Spleen (tissue), 11 donors: ENCODE measurements around the gene ABCA2. TPM values are rescaled to one million over a fixed set of nuclear protein-coding genes. Genes with fewer than 3 reads are reported as not detected.

Experiments used
- DNase-seq: peaks from one replicate; pipeline ENCODE4 v3.0.0-alpha.2; 2020
- H3K27ac ChIP-seq, 8 donors: fragments of 200-600 bp; sonication (generic) in 7 of 8; 1 replicate in 4 of 8; 2 replicates in 4 of 8; pipeline versions ENCODE4 v1.5.0 to v1.8.0; 2016 to 2021; ENCODE audit warnings: inconsistent platforms in 4 of 8, mild to moderate bottlenecking in 4 of 8, moderate library complexity in 1 of 8
- H3K27me3 ChIP-seq, 7 donors: fragments of 200-600 bp; sonication (generic) in 6 of 7; replicated peaks in 1 of 7; 1 replicate in 4 of 7; 2 replicates in 3 of 7; pipeline versions ENCODE4 v1.5.0 to v1.8.0; 2016 to 2021; ENCODE audit warnings: inconsistent platforms in 3 of 7, mild to moderate bottlenecking in 1 of 7
- H3K36me3 ChIP-seq, 6 donors: fragments of 200-600 bp; sonication (generic) in 5 of 6; 1 replicate in 4 of 6; 2 replicates in 2 of 6; pipeline versions ENCODE4 v1.5.0 to v1.8.0; 2016 to 2021; ENCODE audit warnings: inconsistent platforms in 2 of 6
- H3K4me1 ChIP-seq, 6 donors: fragments of 200-600 bp; sonication (generic) in 5 of 6; 1 replicate in 3 of 6; 2 replicates in 3 of 6; pipeline versions ENCODE4 v1.5.0 to v1.8.0; 2016 to 2021; ENCODE audit warnings: inconsistent platforms in 3 of 6
- H3K4me3 ChIP-seq, 8 donors: fragments of 200-600 bp; sonication (generic) in 7 of 8; 1 replicate in 4 of 8; 2 replicates in 4 of 8; pipeline versions ENCODE4 v1.5.0 to v1.8.0; 2016 to 2021; ENCODE audit warnings: inconsistent platforms in 4 of 8, mild to moderate bottlenecking in 4 of 8, moderate library complexity in 2 of 8
- H3K9me3 ChIP-seq, 8 donors: fragments of 200-600 bp; sonication (generic) in 7 of 8; 1 replicate in 4 of 8; 2 replicates in 4 of 8; pipeline versions ENCODE4 v1.5.0 to v1.8.0; 2016 to 2021; ENCODE audit warnings: inconsistent platforms in 4 of 8
- CTCF ChIP-seq, 11 experiments: fragments of 200-600 bp in 7 of 11; fragments of 450-650 bp in 4 of 11; sonication (generic) in 4 of 11; IDR thresholded peaks in 8 of 11; conservative IDR thresholded peaks in 3 of 11; 1 replicate in 7 of 11; 2 replicates in 4 of 11; pipeline versions ENCODE4 v1.4.0 to v1.8.0; 2016 to 2021; ENCODE audit warnings: antibody characterized with exemption in 11 of 11, inconsistent platforms in 4 of 11, mild to moderate bottlenecking in 1 of 11
- POLR2A ChIP-seq, 3 donors: fragments of 450-650 bp; IDR thresholded peaks; one replicate each; pipeline ENCODE4 v1.5.1; 2017; ENCODE audit warnings: antibody characterized with exemption in 3 of 3, mild to moderate bottlenecking in 1 of 3
- POLR2AphosphoS5 ChIP-seq, 3 donors: sonication (generic); formaldehyde crosslinking; IDR thresholded peaks; one replicate each; pipeline ENCODE4 v1.5.1; 2017; ENCODE audit warnings: antibody characterized with exemption in 3 of 3
- WGBS, 5 donors: extraction: QIAGEN DNeasy Blood & Tissue Kit in 3 of 5; methylation state at CpG; one replicate each; pipeline versions ENCODE4 v1.1.5 to v1.1.7; 2013 to 2018; 5-methylcytosine and 5-hydroxymethylcytosine counted together
- intact Hi-C: fragments of 100-400 bp; cut with DNase I; formaldehyde crosslinking; loops from one replicate; pipeline ENCODE4 v1.15.0; 2023; ENCODE audit warnings: low total_unique reads
- polyA plus RNA-seq, 3 donors: library from polyadenylated mRNA; stranded (reverse); fragments of 200-250 nt; gene quantifications; one replicate each; pipeline ENCODE4 v1.2.1, GENCODE V29; 2013
- total RNA-seq, 7 donors: library from RNA; depleted of rRNA in 3 of 7; stranded (reverse); fragments of >200 nt in 3 of 7; fragmentation: NEBNext Ultra II Directional in 4 of 7; extraction: Animal tissue kit (Norgen Biotek cat#: 25700) in 4 of 7; gene quantifications; one replicate each; pipeline versions ENCODE4 v1.1.0 to v1.2.1, GENCODE V29; 2016 to 2021
- donor health status: healthy with polysubstance abuse.
- donor health status: DM: no; HTN: no; CAD: no; lungs with moderate emphysema.
- donor health status: DM: no; HTN: no; CAD: no.
- donor health status: Bipolar disorder and iron deficiency.
- donor health status: healthy.
- donor health status: DM: no; HTN: no; CAD: no.
- donor health status: DM: yes; HTN: yes; CAD: no.

The ABCA2 gene
- total and polyA plus RNA-seq, 10 donors: 11.9 to 97.5 (median 53.2) TPM

DNA sequence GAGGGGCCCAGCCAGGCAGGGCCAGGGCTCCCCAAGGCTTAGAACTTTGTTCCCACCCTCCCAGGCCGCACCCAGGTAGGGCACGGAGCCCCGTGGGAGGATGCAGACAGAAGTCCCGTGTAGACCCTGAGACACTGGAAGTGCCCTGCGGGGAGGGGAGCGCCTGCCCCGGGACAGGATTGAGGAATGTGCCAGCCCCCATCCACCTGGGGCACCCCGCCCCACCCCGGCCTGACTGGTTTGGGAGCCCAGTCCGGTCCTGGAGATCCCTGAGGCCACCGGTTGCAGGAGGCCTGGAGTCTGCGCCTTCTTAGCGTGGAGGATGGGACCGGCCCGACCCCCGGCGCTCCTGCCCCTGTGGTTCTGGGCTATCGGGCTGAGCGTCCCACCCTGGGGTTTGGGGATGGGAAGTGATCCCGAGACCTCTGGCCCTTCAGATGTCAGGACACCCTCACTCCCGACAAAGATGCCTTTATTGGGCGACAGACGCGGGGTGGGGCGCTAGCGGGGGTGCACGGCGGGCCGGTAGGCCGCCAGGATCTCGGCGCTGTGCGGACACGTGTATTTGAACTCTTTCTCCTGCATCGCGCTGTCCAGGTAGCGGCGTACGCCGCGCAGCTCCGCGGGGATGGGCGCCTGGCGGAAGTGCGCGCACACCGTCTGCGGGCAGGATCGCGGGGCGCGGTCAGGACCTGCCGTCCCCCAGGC lies 33.7 kb downstream of the ABCA2 start:
- DNase-seq: no peak
- Histone ChIP-seq H3K4me1 (peaks cover 43 to 82% (median 78%) of the 10 kb centered on the region in 6 donors), H3K27me3 (peaks cover 0 to 30% (median 0%) of the 10 kb centered on the region in 7 donors), H3K4me3 (peak overlapping the region in 1 of 8 donors; percentile 96), H3K27ac (peak overlapping the region in 2 of 8 donors; percentile 17 to 94), H3K36me3 (peaks cover 0 to 21% (median 4%) of the 10 kb centered on the region in 6 donors), H3K9me3 (no peaks in the 10 kb centered on the region)
- intact Hi-C loops: no loop called here
- TF ChIP-seq CTCF (IDR thresholded peaks at IDR 0.05 in 8 of 11, conservative IDR thresholded peaks at IDR 0.05 in 3 of 11) (no peak), POLR2A (IDR thresholded peaks at IDR 0.05) (no peak), POLR2AphosphoS5 (IDR thresholded peaks at IDR 0.05) (peak in 1 of 3 donors; percentile 10)
- WGBS, 5 donors: 71 to 91% (median 78%) methylated on average over 9 to 54 of the region's 54 CpGs

- 4 to 54% (median 45%) methylated on average over 5 to 18 of the region's 18 CpGs for WGBS, 5 donors
- Histone ChIP-seq H3K27me3 (peaks cover 0 to 30% (median 0%) of the 10 kb centered on the region in 7 donors), H3K4me3 (peak overlapping the region; percentile 50 to 96 (median 78)), H3K27ac (peak overlapping the region; percentile 87 to 94 (median 92)), H3K9me3 (no peaks in the 10 kb centered on the region), H3K4me1 (peaks cover 32 to 68% (median 63%) of the 10 kb centered on the region in 6 donors), H3K36me3 (peaks cover 0 to 21% (median 4%) of the 10 kb centered on the region in 6 donors)
- peak; percentile 84 for DNase-seq
- TF ChIP-seq POLR2AphosphoS5 (IDR thresholded peaks at IDR 0.05): no peak
- no peak for TF ChIP-seq POLR2A (IDR thresholded peaks at IDR 0.05)
- TF ChIP-seq CTCF (IDR thresholded peaks at IDR 0.05 in 8 of 11, conservative IDR thresholded peaks at IDR 0.05 in 3 of 11): no peak
- intact Hi-C loops: no loop called here
These were observed 35.1 kb downstream of the ABCA2 start for GRCh38 chr9:136992819-136993369.

DNA sequence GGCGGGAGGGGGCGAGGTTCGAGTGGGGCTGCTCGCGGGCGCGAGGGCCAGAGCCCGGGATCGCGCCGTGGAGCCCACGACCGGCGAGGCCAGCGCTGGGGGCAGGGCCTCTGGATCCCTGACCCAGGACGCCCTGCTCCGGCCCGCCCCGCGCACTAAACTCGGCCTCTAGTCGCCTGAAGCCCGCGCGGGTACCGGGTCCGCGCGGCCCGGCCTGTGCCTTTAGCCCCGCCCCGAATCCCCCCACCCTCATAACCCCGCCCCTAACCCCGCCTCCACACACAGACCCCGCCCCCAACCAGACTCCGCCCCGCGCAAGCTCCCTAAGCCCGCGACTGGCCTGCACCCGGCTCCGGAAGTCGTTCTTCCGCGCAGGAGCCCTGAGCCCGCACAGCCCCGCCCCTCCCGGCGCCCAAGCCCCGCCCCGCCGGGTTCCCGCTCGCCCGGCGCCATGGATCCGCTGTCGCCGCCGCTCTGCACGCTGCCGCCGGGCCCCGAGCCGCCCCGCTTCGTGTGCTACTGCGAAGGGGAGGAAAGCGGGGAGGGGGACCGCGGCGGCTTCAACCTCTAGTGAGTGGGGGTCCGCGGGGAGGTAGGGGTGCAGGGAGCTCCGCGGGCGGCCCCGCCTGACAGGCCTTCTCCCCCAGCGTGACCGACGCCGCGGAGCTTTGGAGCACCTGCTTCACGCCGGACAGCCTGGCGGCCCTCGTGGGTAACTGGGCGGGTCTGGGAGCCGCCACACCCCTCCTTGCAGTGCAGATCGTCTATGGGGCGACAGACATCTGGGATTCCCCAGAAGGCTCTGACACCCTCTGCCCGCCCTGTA lies 35.8 kb downstream of the ABCA2 start, which contains the start of gene PAXX:
TSS of gene PAXX (plus strand) at position 430 of the 826 bp plus-strand sequence. CDS start at position 452, 22 bp downstream.
- peak within 1 kb of the TSS; percentile 87 to 94 (median 92) for H3K27ac ChIP-seq
- DNase-seq: peak; percentile 99
- TF ChIP-seq POLR2A (IDR thresholded peaks at IDR 0.05): peak in 1 of 3 donors; percentile 46
- TF ChIP-seq CTCF (IDR thresholded peaks at IDR 0.05 in 8 of 11, conservative IDR thresholded peaks at IDR 0.05 in 3 of 11): no peak
- peak; percentile 84 to 86 (median 86) for TF ChIP-seq POLR2AphosphoS5 (IDR thresholded peaks at IDR 0.05)
- peak within 1 kb of the TSS; percentile 50 to 96 (median 78) for H3K4me3 ChIP-seq
- peaks cover 0 to 30% (median 0%) of the 10 kb centered on the region in 7 donors for H3K27me3 ChIP-seq
- H3K36me3 ChIP-seq: peaks cover 0 to 21% (median 4%) of the 10 kb centered on the region in 6 donors
- H3K9me3 ChIP-seq: no peaks in the 10 kb centered on the region
- 1 to 2% (median 1%) methylated on average over 37 to 92 of the region's 92 CpGs for WGBS, 5 donors
- peaks cover 26 to 61% (median 57%) of the 10 kb centered on the region in 6 donors for H3K4me1 ChIP-seq
- intact Hi-C loops: no loop called here
